NCI-H187 treated with DMSO at 0.1 percent for 48 hours (cell line): ENCODE results near the gene KAT7.
"Not testable (repeated sequence)": the region's sequence is repeated elsewhere in the genome, so short reads cannot be mapped to it uniquely, and the experiment has no call there.

ENCODE experiments used
- DNase-seq: peaks from one replicate; lab custom pipeline; 2025; lab: John Stamatoyannopoulos, UW

The KAT7 gene

GRCh38 chr17:49809056-49809455, 20.6 kb downstream of the KAT7 start:
- DNase-seq, result no peak

- no peak for DNase-seq
These were observed 26.5 kb downstream of the KAT7 start for GRCh38 chr17:49814781-49815529.

- no peak for DNase-seq
These were observed 27.3 kb downstream of the KAT7 start for GRCh38 chr17:49815761-49816281.

- no peak for DNase-seq
These were observed 29.5 kb downstream of the KAT7 start for GRCh38 chr17:49817993-49818392.

- no peak for DNase-seq
These were observed 30.7 kb downstream of the KAT7 start for GRCh38 chr17:49819138-49819537.

- no peak for DNase-seq
These were observed 31.2 kb downstream of the KAT7 start for GRCh38 chr17:49819651-49820050.

GRCh38 chr17:49820773-49821172, 32.3 kb downstream of the KAT7 start:
- DNase-seq, result no peak

GRCh38 chr17:49821466-49821865, 33.0 kb downstream of the KAT7 start:
- DNase-seq, result no peak

- no peak for DNase-seq
These were observed 33.4 kb downstream of the KAT7 start for GRCh38 chr17:49821916-49822315.

- DNase-seq, result no peak
These were observed 34.3 kb downstream of the KAT7 start for GRCh38 chr17:49822829-49823228.

GRCh38 chr17:49823614-49824013, 35.1 kb downstream of the KAT7 start:
- DNase-seq, result no peak

- DNase-seq, result no peak
These were observed 37.2 kb downstream of the KAT7 start for GRCh38 chr17:49825645-49826044.

- DNase-seq, result not testable (repeated sequence)
These were observed 39.8 kb downstream of the KAT7 start for GRCh38 chr17:49828325-49828724.

- DNase-seq, result no peak
These were observed 40.5 kb downstream of the KAT7 start for GRCh38 chr17:49829026-49829425.

GRCh38 chr17:49830605-49831004, 42.1 kb downstream of the KAT7 start:
- DNase-seq, result no peak

GRCh38 chr17:49832840-49833599, 44.5 kb downstream of the KAT7 start:
- no peak for DNase-seq

- no peak for DNase-seq
These were observed 45.8 kb downstream of the KAT7 start for GRCh38 chr17:49834118-49834743.

- DNase-seq, result no peak
These were observed 47.0 kb downstream of the KAT7 start for GRCh38 chr17:49835472-49835871.

- no peak for DNase-seq
These were observed 47.9 kb downstream of the KAT7 start for GRCh38 chr17:49836111-49837030.

- DNase-seq, result no peak
These were observed 51.0 kb downstream of the KAT7 start for GRCh38 chr17:49839455-49839854.

- DNase-seq, result no peak
These were observed 53.1 kb downstream of the KAT7 start for GRCh38 chr17:49841548-49841947.

- no peak for DNase-seq
These were observed 53.9 kb downstream of the KAT7 start for GRCh38 chr17:49842371-49842770.
